ENCODE measurements around the gene CERCAM.

GRCh38 chr9:128415281-128415680, 5.4 kb upstream of the CERCAM start:
- TF ChIP-seq EZH2 (IDR thresholded peaks at IDR 0.05; ENCODE audit: insufficient read depth, poor library complexity, severe bottlenecking) (no peak), EZH2phosphoT487 (IDR thresholded peaks at IDR 0.05; ENCODE audit: insufficient read depth, low read depth) (no peak)
